Ovary (tissue), 9 donors: ENCODE data around the gene IGFBP4. TPM values are rescaled to one million over a fixed set of nuclear protein-coding genes. Genes with fewer than 3 reads are reported as not detected.

Source experiments
- DNase-seq, 5 donors: peaks; one replicate each; pipeline ENCODE4 v3.0.0-alpha.2; 2019 to 2020
- H3K27ac ChIP-seq, 2 donors: fragments of 200-600 bp; one replicate each; pipeline versions ENCODE4 v1.5.1 to v1.8.0; 2019 to 2022
- H3K27me3 ChIP-seq: fragments of 200-600 bp; one replicate; pipeline ENCODE4 v1.8.0; 2022
- H3K36me3 ChIP-seq: fragments of 200-600 bp; sonication (generic); one replicate; pipeline ENCODE4 v1.5.1; 2019
- H3K4me1 ChIP-seq: one replicate; pipeline ENCODE4 v1.8.1; 2013; ENCODE audit warnings: mild to moderate bottlenecking, moderate library complexity; ENCODE audit not compliant: insufficient read depth
- H3K4me3 ChIP-seq: fragments of 200-600 bp; sonication (generic); one replicate; pipeline ENCODE4 v1.5.1; 2017
- H3K9me3 ChIP-seq, 2 donors: fragments of 200-600 bp in 1 of 2; sonication (generic) in 1 of 2; one replicate each; pipeline versions ENCODE4 v1.5.1 to v1.8.1; 2013 to 2019; ENCODE audit warnings: mild to moderate bottlenecking in 1 of 2, moderate library complexity in 1 of 2
- CTCF ChIP-seq, 3 donors: fragments of 450-650 bp in 2 of 3; fragments of 200-600 bp in 1 of 3; IDR thresholded peaks; one replicate each; pipeline versions ENCODE4 v1.5.1 to v1.8.0; 2016 to 2022; ENCODE audit warnings: antibody characterized with exemption in 3 of 3, mild to moderate bottlenecking in 1 of 3
- EP300 ChIP-seq: sonication (generic); formaldehyde crosslinking; IDR thresholded peaks from one replicate; pipeline ENCODE4 v1.6.1; 2017; ENCODE audit warnings: antibody characterized with exemption
- POLR2A ChIP-seq: fragments of 450-650 bp; IDR thresholded peaks from one replicate; pipeline ENCODE4 v1.6.1; 2017; ENCODE audit warnings: antibody characterized with exemption, mild to moderate bottlenecking, moderate library complexity
- WGBS, 3 donors: extraction: QIAGEN DNeasy Blood & Tissue Kit in 1 of 3; methylation state at CpG; one replicate each; pipeline versions ENCODE4 v1.1.5 to v1.1.7; 2013 to 2017; 5-methylcytosine and 5-hydroxymethylcytosine counted together
- intact Hi-C, 4 donors: fragments of 100-400 bp; cut with DNase I; formaldehyde crosslinking; loops; one replicate each; pipeline versions ENCODE4 v1.11.0 to v1.15.1; 2022 to 2023
- polyA plus RNA-seq, 2 donors: library from polyadenylated mRNA; stranded (reverse); fragments of 200-250 nt in 1 of 2; fragments of 350-450 nt in 1 of 2; fragmentation: Illumina TruSeq in 1 of 2; extraction: RNeasy Lipid Tissue Mini Kit (QIAGEN cat#74804) in 1 of 2; gene quantifications; one replicate each; pipeline ENCODE4 v1.2.3, GENCODE V29; 2013 to 2014
- total RNA-seq, 7 donors: library from RNA; depleted of rRNA in 2 of 7; stranded (reverse); fragments of >200 nt in 2 of 7; fragmentation: NEBNext Ultra II Directional in 3 of 7; extraction: Animal tissue kit (Norgen Biotek cat#: 25700) in 3 of 7; gene quantifications; one replicate each; pipeline versions ENCODE4 v1.1.0 to v1.2.4, GENCODE V29; 2016 to 2023
- donor health status: DM: no; HTN: no; CAD: no; lungs with moderate emphysema.
- donor health status: DM: no; HTN: no; CAD: no.
- donor health status: Bipolar disorder and iron deficiency.
- donor health status: DM: yes; HTN: yes; CAD: no.
- donor health status: DM: no; HTN: no; CAD: no.
- donor health status: DM: yes; HTN: yes; CAD: no.

Gene IGFBP4
- total and polyA plus RNA-seq, 9 donors, result 457 to 3,447 (median 1,281) TPM

GRCh38 chr17:40482722-40483121 lies 39.5 kb downstream of the IGFBP4 start:
- DNase-seq, result no peak
- H3K36me3 ChIP-seq, result no peaks in the 10 kb centered on the region
- H3K4me3 ChIP-seq, result no peak overlapping the region
- TF ChIP-seq CTCF (IDR thresholded peaks at IDR 0.05) (no peak), EP300 (no peak), POLR2A (no peak)
- intact Hi-C loops, result loop anchor here in 1 of 4 donors (10.0 kb wide), 1 partner anchor 52 kb away; no protein-coding TSS in a partner anchor
- 92 to 93% (median 93%) methylated on average over 6 of the region's 6 CpGs for WGBS, 3 donors
- no peaks in the 10 kb centered on the region for H3K27me3 ChIP-seq
- peaks cover 7% of the 10 kb centered on the region for H3K4me1 ChIP-seq
- no peak overlapping the region for H3K27ac ChIP-seq
- H3K9me3 ChIP-seq, result no peaks in the 10 kb centered on the region

- Histone ChIP-seq H3K36me3 (no peaks in the 10 kb centered on the region), H3K27me3 (no peaks in the 10 kb centered on the region), H3K4me3 (no peak overlapping the region), H3K4me1 (peaks cover 7% of the 10 kb centered on the region), H3K9me3 (no peaks in the 10 kb centered on the region), H3K27ac (no peak overlapping the region)
- 92 to 94% (median 93%) methylated on average over 4 of the region's 4 CpGs for WGBS, 3 donors
- no peak for TF ChIP-seq POLR2A
- no peak for TF ChIP-seq EP300
- intact Hi-C loops, result loop anchor here in 1 of 4 donors (10.0 kb wide), 1 partner anchor 51 kb away; no protein-coding TSS in a partner anchor
- no peak for DNase-seq
Measured at GRCh38 chr17:40483679-40484078, 40.4 kb downstream of the IGFBP4 start.

GRCh38 chr17:40484285-40484972 lies 41.2 kb downstream of the IGFBP4 start:
- no peaks in the 10 kb centered on the region for H3K36me3 ChIP-seq
- no peak overlapping the region for H3K27ac ChIP-seq
- H3K4me1 ChIP-seq, result peaks cover 7% of the 10 kb centered on the region
- no peak overlapping the region for H3K4me3 ChIP-seq
- peak in 2 of 5 donors; percentile 19 to 24 for DNase-seq
- intact Hi-C loops, result loop anchor here in 1 of 4 donors (10.0 kb wide), 1 partner anchor 50 kb away; no protein-coding TSS in a partner anchor
- H3K27me3 ChIP-seq, result no peaks in the 10 kb centered on the region
- WGBS, 3 donors, result 91 to 97% (median 91%) methylated on average over 15 to 18 of the region's 18 CpGs
- no peak for TF ChIP-seq POLR2A
- TF ChIP-seq CTCF (IDR thresholded peaks at IDR 0.05), result no peak
- TF ChIP-seq EP300, result no peak
- no peaks in the 10 kb centered on the region for H3K9me3 ChIP-seq

- Histone ChIP-seq H3K27me3 (no peaks in the 10 kb centered on the region), H3K9me3 (no peaks in the 10 kb centered on the region), H3K36me3 (no peaks in the 10 kb centered on the region), H3K4me3 (no peak overlapping the region), H3K4me1 (peaks cover 9% of the 10 kb centered on the region), H3K27ac (no peak overlapping the region)
- no peak for DNase-seq
- WGBS, 3 donors, result 70 to 86% (median 75%) methylated on average over 7 of the region's 7 CpGs
- intact Hi-C loops, result loop anchor here in 1 of 4 donors (10.0 kb wide), 1 partner anchor 50 kb away; no protein-coding TSS in a partner anchor
- no peak for TF ChIP-seq POLR2A
- no peak for TF ChIP-seq CTCF (IDR thresholded peaks at IDR 0.05)
- no peak for TF ChIP-seq EP300
Measured at GRCh38 chr17:40484973-40485530, 41.8 kb downstream of the IGFBP4 start.
